Esophagus muscularis mucosa (tissue), 4 donors: ENCODE measurements around the gene NOX5.

ENCODE experiments used
- CTCF ChIP-seq, 3 experiments: fragments of 200-600 bp in 2 of 3; fragments of 450-650 bp in 1 of 3; sonication (generic) in 2 of 3; IDR thresholded peaks; one replicate each; pipeline ENCODE4 v1.5.1; 2017 to 2019; ENCODE audit warnings: antibody characterized with exemption in 3 of 3, mild to moderate bottlenecking in 2 of 3, moderate library complexity in 1 of 3
- EP300 ChIP-seq: sonication (generic); formaldehyde crosslinking; IDR thresholded peaks from one replicate; pipeline ENCODE4 v1.6.1; 2017; ENCODE audit warnings: antibody characterized with exemption
- POLR2A ChIP-seq: fragments of 450-650 bp; IDR thresholded peaks from one replicate; pipeline ENCODE4 v1.6.1; 2017; ENCODE audit warnings: antibody characterized with exemption, moderate library complexity, mild to moderate bottlenecking, low read depth
- POLR2AphosphoS5 ChIP-seq, 2 donors: sonication (generic); formaldehyde crosslinking; IDR thresholded peaks; one replicate each; pipeline ENCODE4 v1.6.1; 2017; ENCODE audit warnings: antibody characterized with exemption in 2 of 2

GRCh38 chr15:68984586-68984985 lies 29.9 kb upstream of the NOX5 start:
- no peak for TF ChIP-seq CTCF (IDR thresholded peaks at IDR 0.05)
- no peak for TF ChIP-seq POLR2A
- TF ChIP-seq POLR2AphosphoS5 (IDR thresholded peaks at IDR 0.05) = no peak
- no peak for TF ChIP-seq EP300
